Activated CD8-positive, alpha-beta memory T cell treated with anti-CD3 and anti-CD28 coated beads, Interleukin-2, amount 50 U/mL, for 24 hours (primary cell): ENCODE data around the gene MAG.

Experiments
- DNase-seq: peaks from one replicate; pipeline ENCODE4 v3.0.0-alpha.2; 2020; ENCODE audit errors: extremely low read depth

MAG gene

DNA sequence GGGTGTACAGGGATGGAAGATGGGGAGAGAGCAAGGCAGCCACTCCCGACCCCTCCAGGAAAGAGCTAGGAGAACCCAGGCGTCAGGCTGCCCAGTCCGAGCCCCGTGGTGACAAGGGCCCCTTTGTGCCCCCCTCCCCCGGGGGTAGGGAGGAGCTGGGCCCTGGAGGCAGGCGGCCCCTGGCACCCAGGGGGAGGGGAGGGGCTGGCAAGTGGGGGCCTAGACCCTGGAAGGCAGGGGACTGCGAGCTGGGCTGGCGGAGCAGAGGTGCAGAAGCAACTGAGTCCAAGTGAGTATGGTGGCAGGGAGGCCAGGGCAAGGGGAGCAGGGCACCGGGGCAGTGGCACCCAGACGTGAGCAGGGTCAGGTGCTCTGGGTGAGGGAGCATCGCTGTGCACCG, at the start of gene MAG:
Gene MAG (plus strand): TSS at position 246 of the 400 bp plus-strand sequence. CDS start 3,248 bp downstream, outside the sequence.
- no peak for DNase-seq

GRCh38 chr19:35246466-35247092, 45.4 kb upstream of the MAG start:
- no peak for DNase-seq

- DNase-seq, result no peak
Measured at GRCh38 chr19:35247526-35248309, 44.2 kb upstream of the MAG start.

DNA sequence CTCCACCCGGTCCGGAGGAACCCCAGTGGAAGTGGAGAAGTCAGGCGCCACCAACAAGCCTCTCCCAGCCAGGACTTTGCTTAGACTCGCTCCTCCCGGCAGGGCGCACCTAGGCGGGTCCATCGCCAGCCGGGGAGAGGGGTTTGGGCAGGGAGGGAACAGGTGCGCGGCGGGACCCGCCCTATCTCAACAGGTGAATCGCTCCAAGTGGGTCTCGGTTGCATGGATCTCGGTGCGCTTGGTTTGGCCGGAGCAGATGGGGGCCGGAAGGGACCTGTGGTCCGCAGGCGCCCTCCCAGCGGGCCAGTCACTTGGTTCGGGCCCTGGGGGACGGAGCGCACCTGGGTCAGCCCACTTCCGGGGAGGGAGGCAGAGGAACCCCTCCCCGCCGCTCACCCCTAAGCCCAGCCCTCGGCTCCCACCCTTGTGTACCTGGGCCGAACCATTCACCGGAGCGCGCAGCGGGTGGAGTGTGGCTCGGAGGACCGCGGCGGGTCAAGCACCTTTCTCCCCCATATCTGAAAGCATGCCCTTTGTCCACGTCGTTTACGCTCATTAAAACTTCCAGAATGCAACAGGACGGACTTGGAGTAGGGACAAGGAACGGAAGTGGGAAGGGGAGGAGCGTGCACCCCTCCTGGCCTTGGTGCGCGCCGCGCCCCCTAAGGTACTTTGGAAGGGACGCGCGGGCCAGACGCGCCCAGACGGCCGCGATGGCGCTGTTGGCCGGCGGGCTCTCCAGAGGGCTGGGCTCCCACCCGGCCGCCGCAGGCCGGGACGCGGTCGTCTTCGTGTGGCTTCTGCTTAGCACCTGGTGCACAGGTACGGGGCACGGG, 43.4 kb upstream of the MAG start, which contains the start of gene LSR:
Gene LSR (plus strand): TSS at position 693 of the 836 bp plus-strand sequence. CDS start 21 bp downstream, at position 714.
- no peak for DNase-seq

GRCh38 chr19:35249146-35249847, 42.7 kb upstream of the MAG start:
- no peak for DNase-seq

- DNase-seq, result no peak
Measured at GRCh38 chr19:35249848-35250711, 41.9 kb upstream of the MAG start.

DNA sequence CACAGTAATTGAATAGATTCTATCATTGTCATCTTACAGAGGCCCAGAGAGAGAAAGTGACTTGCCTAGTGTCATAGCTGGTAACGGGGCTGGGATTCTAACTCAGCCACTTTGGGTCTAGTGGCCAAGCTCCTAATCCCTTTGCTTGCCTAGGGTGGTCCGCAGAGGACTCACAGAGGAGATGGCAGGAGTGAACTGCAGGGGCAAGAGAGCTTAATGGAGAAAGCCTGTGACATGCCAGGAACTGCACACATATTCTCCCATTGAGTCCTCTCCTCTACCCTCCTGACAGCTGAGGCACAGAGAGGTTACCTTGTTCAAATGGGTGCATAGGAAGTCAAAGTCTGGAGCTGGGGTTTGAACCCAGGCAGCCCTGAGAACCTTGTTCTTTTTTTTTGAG, 40.5 kb upstream of the MAG start:
- no peak for DNase-seq

GRCh38 chr19:35253316-35254286, 38.4 kb upstream of the MAG start:
- no peak for DNase-seq

DNA sequence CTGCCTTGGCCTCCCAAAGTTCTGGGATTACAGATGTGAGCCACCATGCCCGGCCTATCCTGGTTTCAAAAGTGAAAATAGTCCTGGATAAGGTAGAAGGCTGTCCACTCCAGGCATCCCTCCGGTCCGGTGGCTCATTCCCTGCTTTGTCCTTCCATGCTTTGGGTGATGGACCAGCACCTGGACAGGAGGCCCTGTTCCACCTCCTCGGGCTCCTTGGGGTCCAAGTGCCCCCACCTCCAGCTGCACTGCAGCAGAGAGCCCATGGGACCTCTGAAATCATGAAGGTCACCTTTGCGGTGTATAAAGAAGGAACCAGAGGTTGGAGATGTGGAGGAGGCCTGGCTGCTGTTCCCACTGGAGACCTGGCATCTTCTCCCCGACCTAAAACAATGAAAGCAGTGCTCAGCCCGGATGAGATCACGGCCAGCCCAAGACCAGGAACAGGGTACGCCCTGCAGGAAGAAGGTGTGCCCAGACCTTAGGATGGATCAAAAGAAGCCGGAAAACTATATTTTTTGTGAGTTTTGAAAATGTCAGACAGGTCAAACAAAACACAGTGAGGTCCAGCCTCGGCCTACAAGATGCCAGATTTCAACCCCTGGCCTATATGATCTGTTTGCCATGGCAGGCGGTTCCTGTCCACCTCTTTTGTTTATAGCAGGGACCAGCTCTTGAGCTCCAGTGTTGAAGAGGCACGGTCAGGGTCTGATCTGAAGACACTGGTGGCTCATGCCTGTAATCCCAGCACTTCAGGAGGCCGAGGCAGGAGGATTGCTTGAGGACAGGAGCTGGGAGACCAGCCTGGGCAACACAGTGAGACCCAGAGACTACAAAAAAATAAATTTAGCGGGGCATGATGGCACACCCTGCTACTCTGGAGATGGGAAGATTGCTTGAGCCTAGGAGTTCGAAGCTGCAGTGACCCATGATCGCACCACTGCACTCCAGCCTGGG, 37.3 kb upstream of the MAG start:
- DNase-seq, result no peak

GRCh38 chr19:35256566-35256965, 35.4 kb upstream of the MAG start:
- no peak for DNase-seq

GRCh38 chr19:35257113-35257461, 34.9 kb upstream of the MAG start:
- no peak for DNase-seq

DNA sequence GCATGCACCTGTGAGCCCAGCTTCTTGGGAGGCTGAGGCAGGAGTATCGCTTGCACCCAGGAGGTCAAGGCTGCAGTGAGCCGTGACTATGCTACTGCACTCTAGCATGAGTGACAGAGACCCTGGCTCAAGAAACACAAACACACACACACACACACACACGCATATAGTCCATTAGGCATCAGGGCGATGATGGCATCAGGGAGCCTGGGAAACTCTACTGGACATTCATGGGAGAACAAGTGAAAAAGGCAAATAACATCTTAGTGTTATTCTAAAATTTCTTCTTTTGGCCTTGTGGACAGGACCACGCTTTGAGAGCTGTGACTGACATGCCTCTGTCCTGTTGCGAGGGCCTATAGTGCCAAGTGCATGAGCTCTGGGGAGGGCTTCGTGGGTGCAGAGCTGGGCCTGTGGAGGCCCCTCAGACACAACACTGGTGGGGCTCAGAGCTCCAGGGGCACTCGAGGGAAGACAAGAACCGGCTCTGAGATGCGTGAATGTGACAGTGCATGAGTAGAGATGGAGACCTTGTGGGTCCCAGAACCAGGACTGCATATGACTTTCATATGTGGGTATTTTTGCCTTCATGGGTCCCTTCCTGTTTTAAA, 31.2 kb upstream of the MAG start:
- DNase-seq, result no peak

GRCh38 chr19:35261356-35262100, 30.4 kb upstream of the MAG start:
- no peak for DNase-seq

- DNase-seq, result no peak
Measured at GRCh38 chr19:35262101-35262761, 29.7 kb upstream of the MAG start.

DNA sequence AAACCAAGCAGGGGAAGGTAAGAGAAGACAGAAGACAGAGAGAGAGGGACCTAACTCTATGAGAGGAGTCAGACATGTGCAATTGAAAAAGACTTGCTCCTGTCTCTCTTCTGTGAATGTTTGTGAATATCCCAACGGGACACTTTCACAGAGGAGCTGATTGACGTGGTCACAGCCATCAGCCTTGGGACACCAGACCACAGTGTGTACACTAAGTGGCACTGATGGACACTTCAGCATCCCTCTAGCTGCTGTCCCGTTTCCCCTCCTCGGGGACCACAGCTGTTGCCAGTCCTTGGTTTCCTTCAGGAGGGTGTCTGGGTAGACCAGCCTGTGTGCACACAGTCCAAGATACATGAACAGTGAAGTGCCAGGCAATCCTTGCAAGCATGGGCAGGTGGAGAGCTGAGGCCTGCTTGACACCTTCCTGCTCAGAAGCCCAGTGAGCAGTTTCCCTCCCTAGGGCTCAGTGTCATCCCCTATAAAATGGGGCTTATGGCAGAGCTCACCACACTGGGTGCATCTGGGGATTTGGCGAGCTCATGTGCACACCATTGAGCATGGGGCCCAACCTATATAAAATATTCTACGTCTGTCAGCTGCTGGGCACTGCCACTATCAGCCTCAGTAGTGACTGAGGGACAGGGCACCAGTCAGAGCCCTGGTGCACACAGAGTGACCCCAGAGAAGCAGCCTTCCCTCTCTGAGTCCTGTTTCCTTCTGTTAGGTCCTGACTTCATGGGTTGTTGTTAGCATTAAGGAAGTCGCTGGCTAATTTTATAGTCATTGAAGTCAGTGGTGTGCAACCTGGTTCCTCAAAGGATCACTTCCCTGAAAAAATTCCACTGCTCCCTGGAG, 27.5 kb upstream of the MAG start:
- no peak for DNase-seq
